A549 treated with AZD9567 at 1 μM for 4 hours (cell line): ENCODE results near the gene GLG1. TPM values are rescaled to one million over a fixed set of nuclear protein-coding genes. Genes with fewer than 3 reads are reported as not detected.

Experiments used
- total RNA-seq: library from RNA; stranded (reverse); fragments of 200-300 nt; extraction: Qiagen RNA extraction; gene quantifications from 5 replicates; pipeline ENCODE4 v1.2.3, GENCODE V29; 2022; ENCODE audit not compliant: insufficient read depth

The GLG1 gene
- total RNA-seq = 45.6 to 49.9 TPM (median 48.9 TPM) in 5 replicates

GRCh38 chr16:74606521-74607309 lies at the start of gene GLG1:
Gene GLG1 (minus strand): TSS chr16:74607114. CDS start chr16:74607094, 20 bp downstream.

GRCh38 chr16:74420612-74421481 lies 186.1 kb downstream of the GLG1 start, which contains the start of gene CLEC18B:
Gene CLEC18B (minus strand): TSS chr16:74421478. CDS start chr16:74421270, 208 bp downstream.

Other genes starting within 250 kb of the GLG1 start
- 0.26 to 0.78 TPM (median 0.27 TPM) in 4 of 5 replicates, not detected in the other for gene NPIPB15, start 230.8 kb downstream of the GLG1 start, total RNA-seq
- 0.29 to 0.46 TPM (median 0.37 TPM) in 4 of 5 replicates, not detected in the other for gene CLEC18B, start 185.6 kb downstream of the GLG1 start, total RNA-seq
- gene RFWD3, start 59.8 kb upstream of the GLG1 start, total RNA-seq = 34.6 to 39.6 TPM (median 37.0 TPM) in 5 replicates
- gene MLKL, start 93.7 kb upstream of the GLG1 start, total RNA-seq = 31.1 to 36.3 TPM (median 32.5 TPM) in 5 replicates
- gene FA2H, start 167.7 kb upstream of the GLG1 start, total RNA-seq = 26.0 to 41.4 TPM (median 27.7 TPM) in 5 replicates